ENCODE measurements around the gene VEGFA. TPM values are rescaled to one million over a fixed set of nuclear protein-coding genes. Genes with fewer than 3 reads are reported as not detected.

VEGFA gene
- polyA plus RNA-seq, 2 of the 4 experiments (the other 2 are of a cell fraction) = 35.8 to 83.7 TPM

DNA sequence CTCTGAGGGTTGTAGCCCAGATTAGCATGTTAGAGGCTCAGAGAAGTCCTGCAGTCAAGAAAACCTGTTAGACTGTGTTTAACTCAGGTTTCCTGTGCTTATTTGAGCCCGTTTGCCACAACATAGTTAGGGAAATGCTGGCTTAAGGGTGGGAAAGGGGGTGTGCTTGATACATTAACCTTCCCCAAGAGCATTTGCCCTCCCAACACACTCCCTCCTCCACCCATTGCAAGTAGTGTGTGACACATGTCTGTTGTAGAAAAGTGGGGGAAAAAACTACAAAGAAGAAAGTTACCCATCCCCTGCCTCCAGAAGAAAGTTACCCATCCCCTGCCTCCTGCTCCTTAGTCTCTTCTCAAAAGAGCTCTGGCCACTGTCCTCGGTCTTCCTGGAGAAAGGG lies 45.7 kb upstream of the VEGFA start:
- TF ChIP-seq HOXB5 (CRISPR knock-in tag; IDR thresholded peaks at IDR 0.05) (no peak), EHMT2 (IDR thresholded peaks at IDR 0.05; ENCODE audit: low read depth) (no peak), MAZ (IDR thresholded peaks at IDR 0.05; ENCODE audit: borderline replicate concordance, low read depth, low read length) (no peak), ZC3H11A (IDR thresholded peaks at IDR 0.05) (no peak), SMC3 (IDR thresholded peaks at IDR 0.05) (no peak), ZSCAN20 (CRISPR knock-in tag; IDR thresholded peaks at IDR 0.05) (no peak), JUN (IDR thresholded peaks at IDR 0.05) (no peak), CBX2 (IDR thresholded peaks at IDR 0.05; ENCODE audit: borderline replicate concordance, low read depth) (no peak), RCOR1 (IDR thresholded peaks at IDR 0.05; ENCODE audit: low read depth, low read length) (no peak), TFCP2L1 (CRISPR knock-in tag; IDR thresholded peaks at IDR 0.05) (no peak), RFX5 (IDR thresholded peaks at IDR 0.05) (no peak), KDM1A (IDR thresholded peaks at IDR 0.05; ENCODE audit: low read depth) (no peak), RNF2 (IDR thresholded peaks at IDR 0.05; ENCODE audit: borderline replicate concordance, low read depth) (no peak)
- TF ChIP-seq, protein P1, sequence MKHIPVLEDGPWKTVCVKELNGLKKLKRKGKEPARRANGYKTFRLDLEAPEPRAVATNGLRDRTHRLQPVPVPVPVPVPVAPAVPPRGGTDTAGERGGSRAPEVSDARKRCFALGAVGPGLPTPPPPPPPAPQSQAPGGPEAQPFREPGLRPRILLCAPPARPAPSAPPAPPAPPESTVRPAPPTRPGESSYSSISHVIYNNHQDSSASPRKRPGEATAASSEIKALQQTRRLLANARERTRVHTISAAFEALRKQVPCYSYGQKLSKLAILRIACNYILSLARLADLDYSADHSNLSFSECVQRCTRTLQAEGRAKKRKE (CRISPR knock-in tag; IDR thresholded peaks at IDR 0.05; ENCODE audit: low read depth) = no peak
- TF ChIP-seq, protein P2, sequence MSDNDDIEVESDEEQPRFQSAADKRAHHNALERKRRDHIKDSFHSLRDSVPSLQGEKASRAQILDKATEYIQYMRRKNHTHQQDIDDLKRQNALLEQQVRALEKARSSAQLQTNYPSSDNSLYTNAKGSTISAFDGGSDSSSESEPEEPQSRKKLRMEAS (IDR thresholded peaks at IDR 0.05) = no peak
- TF ChIP-seq, protein P3, sequence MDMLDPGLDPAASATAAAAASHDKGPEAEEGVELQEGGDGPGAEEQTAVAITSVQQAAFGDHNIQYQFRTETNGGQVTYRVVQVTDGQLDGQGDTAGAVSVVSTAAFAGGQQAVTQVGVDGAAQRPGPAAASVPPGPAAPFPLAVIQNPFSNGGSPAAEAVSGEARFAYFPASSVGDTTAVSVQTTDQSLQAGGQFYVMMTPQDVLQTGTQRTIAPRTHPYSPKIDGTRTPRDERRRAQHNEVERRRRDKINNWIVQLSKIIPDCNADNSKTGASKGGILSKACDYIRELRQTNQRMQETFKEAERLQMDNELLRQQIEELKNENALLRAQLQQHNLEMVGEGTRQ (IDR thresholded peaks at IDR 0.05) = no peak
- TF ChIP-seq, protein P4, sequence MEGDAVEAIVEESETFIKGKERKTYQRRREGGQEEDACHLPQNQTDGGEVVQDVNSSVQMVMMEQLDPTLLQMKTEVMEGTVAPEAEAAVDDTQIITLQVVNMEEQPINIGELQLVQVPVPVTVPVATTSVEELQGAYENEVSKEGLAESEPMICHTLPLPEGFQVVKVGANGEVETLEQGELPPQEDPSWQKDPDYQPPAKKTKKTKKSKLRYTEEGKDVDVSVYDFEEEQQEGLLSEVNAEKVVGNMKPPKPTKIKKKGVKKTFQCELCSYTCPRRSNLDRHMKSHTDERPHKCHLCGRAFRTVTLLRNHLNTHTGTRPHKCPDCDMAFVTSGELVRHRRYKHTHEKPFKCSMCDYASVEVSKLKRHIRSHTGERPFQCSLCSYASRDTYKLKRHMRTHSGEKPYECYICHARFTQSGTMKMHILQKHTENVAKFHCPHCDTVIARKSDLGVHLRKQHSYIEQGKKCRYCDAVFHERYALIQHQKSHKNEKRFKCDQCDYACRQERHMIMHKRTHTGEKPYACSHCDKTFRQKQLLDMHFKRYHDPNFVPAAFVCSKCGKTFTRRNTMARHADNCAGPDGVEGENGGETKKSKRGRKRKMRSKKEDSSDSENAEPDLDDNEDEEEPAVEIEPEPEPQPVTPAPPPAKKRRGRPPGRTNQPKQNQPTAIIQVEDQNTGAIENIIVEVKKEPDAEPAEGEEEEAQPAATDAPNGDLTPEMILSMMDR (IDR thresholded peaks at IDR 0.05) = no peak
- TF ChIP-seq, protein P5, sequence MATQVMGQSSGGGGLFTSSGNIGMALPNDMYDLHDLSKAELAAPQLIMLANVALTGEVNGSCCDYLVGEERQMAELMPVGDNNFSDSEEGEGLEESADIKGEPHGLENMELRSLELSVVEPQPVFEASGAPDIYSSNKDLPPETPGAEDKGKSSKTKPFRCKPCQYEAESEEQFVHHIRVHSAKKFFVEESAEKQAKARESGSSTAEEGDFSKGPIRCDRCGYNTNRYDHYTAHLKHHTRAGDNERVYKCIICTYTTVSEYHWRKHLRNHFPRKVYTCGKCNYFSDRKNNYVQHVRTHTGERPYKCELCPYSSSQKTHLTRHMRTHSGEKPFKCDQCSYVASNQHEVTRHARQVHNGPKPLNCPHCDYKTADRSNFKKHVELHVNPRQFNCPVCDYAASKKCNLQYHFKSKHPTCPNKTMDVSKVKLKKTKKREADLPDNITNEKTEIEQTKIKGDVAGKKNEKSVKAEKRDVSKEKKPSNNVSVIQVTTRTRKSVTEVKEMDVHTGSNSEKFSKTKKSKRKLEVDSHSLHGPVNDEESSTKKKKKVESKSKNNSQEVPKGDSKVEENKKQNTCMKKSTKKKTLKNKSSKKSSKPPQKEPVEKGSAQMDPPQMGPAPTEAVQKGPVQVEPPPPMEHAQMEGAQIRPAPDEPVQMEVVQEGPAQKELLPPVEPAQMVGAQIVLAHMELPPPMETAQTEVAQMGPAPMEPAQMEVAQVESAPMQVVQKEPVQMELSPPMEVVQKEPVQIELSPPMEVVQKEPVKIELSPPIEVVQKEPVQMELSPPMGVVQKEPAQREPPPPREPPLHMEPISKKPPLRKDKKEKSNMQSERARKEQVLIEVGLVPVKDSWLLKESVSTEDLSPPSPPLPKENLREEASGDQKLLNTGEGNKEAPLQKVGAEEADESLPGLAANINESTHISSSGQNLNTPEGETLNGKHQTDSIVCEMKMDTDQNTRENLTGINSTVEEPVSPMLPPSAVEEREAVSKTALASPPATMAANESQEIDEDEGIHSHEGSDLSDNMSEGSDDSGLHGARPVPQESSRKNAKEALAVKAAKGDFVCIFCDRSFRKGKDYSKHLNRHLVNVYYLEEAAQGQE (IDR thresholded peaks at IDR 0.05) = no peak
- TF ChIP-seq, protein P6, sequence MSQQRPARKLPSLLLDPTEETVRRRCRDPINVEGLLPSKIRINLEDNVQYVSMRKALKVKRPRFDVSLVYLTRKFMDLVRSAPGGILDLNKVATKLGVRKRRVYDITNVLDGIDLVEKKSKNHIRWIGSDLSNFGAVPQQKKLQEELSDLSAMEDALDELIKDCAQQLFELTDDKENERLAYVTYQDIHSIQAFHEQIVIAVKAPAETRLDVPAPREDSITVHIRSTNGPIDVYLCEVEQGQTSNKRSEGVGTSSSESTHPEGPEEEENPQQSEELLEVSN (IDR thresholded peaks at IDR 0.05; ENCODE audit: borderline replicate concordance, low read depth) = no peak
- WGBS (ENCODE audit: missing lambda C conversion rate) = 65% methylated on average over 2 of the region's 2 CpGs

More for the DNA sequence above, 45.7 kb upstream of the VEGFA start:
- H3K27ac ChIP-seq = peak overlapping the region; percentile 35 to 62; a peak in 4 of 6 replicates
- ChIA-PET CTCF (interaction anchor here (0.6 to 2.5 kb wide), 17 partner anchors 9 to 355 kb away, joined by 3 to 18 read pairs (median 4); partner anchors contain the start of gene VEGFA), POLR2A (no interaction called here)
- DNase-seq (ENCODE audit: low read depth in 1 of 2, low spot score in 1 of 2) = no peak
- H3K4me2 ChIP-seq = no peak overlapping the region
- FAIRE-seq = no peak
- H3K9me3 ChIP-seq = no peaks in the 10 kb centered on the region
- peaks cover 9% of the 10 kb centered on the region; the same call in 2 of the 3 replicates for H3K4me1 ChIP-seq
- no peak overlapping the region for H3K4me3 ChIP-seq
- no peak for ATAC-seq

All from A549 (cell line).